ENCODE measurements around the gene TSPAN2. TPM values are rescaled to one million over a fixed set of nuclear protein-coding genes. Genes with fewer than 3 reads are reported as not detected.

TSPAN2 gene
- total RNA-seq, 1 donor from 2014 or later, result 10.9 TPM

- Histone ChIP-seq H3K36me3 (no peaks in the 10 kb centered on the region), H3K27ac (no peak overlapping the region), H3K4me1 (peaks cover 0 to 4% of the 10 kb centered on the region in 2 donors), H3K9me3 (no peaks in the 10 kb centered on the region), H3K4me3 (no peak overlapping the region), H3K27me3 (no peaks in the 10 kb centered on the region)
- intact Hi-C loops (cut with DNase I), result no loop called here
- no peak for DNase-seq (ENCODE audit: low spot score in 2 of 2)
- no peak for TF ChIP-seq CTCF (IDR thresholded peaks at IDR 0.05)
These were observed 27.2 kb upstream of the TSPAN2 start for GRCh38 chr1:115116512-115116911.

GRCh38 chr1:115115521-115116161, 26.3 kb upstream of the TSPAN2 start:
- Histone ChIP-seq H3K27ac (no peak overlapping the region), H3K36me3 (no peaks in the 10 kb centered on the region), H3K9me3 (no peaks in the 10 kb centered on the region), H3K4me1 (peaks cover 0 to 4% of the 10 kb centered on the region in 2 donors), H3K27me3 (no peaks in the 10 kb centered on the region), H3K4me3 (no peak overlapping the region)
- TF ChIP-seq CTCF (IDR thresholded peaks at IDR 0.05), result no peak
- intact Hi-C loops (cut with DNase I), result no loop called here
- DNase-seq (ENCODE audit: low spot score in 2 of 2), result no peak

- H3K4me3 ChIP-seq, result no peak overlapping the region
- DNase-seq (ENCODE audit: low spot score in 2 of 2), result no peak
- H3K27ac ChIP-seq, result peak overlapping the region; percentile 39 to 70
- intact Hi-C loops (cut with DNase I), result loop anchor here (5.0 kb wide), 1 partner anchor 483 kb away; no protein-coding TSS in a partner anchor
- no peaks in the 10 kb centered on the region for H3K36me3 ChIP-seq
- H3K9me3 ChIP-seq, result no peaks in the 10 kb centered on the region
- no peaks in the 10 kb centered on the region for H3K27me3 ChIP-seq
- no peak for TF ChIP-seq CTCF (IDR thresholded peaks at IDR 0.05)
- peaks cover 0 to 4% of the 10 kb centered on the region in 2 donors for H3K4me1 ChIP-seq
These were observed 25.0 kb upstream of the TSPAN2 start for GRCh38 chr1:115114308-115114707.

- no peak overlapping the region for H3K4me3 ChIP-seq
- intact Hi-C loops (cut with DNase I), result loop anchor here (5.0 kb wide), 1 partner anchor 484 kb away; no protein-coding TSS in a partner anchor
- H3K27me3 ChIP-seq, result no peaks in the 10 kb centered on the region
- DNase-seq (ENCODE audit: low spot score in 2 of 2), result no peak
- no peaks in the 10 kb centered on the region for H3K36me3 ChIP-seq
- no peak for TF ChIP-seq CTCF (IDR thresholded peaks at IDR 0.05)
- peaks cover 0 to 4% of the 10 kb centered on the region in 2 donors for H3K4me1 ChIP-seq
- no peaks in the 10 kb centered on the region for H3K9me3 ChIP-seq
- peak overlapping the region; percentile 39 to 70 for H3K27ac ChIP-seq
These were observed 24.5 kb upstream of the TSPAN2 start for GRCh38 chr1:115113766-115114165.

GRCh38 chr1:115112496-115113375, 23.4 kb upstream of the TSPAN2 start:
- no peak overlapping the region for H3K4me3 ChIP-seq
- peaks cover 0 to 5% of the 10 kb centered on the region in 2 donors for H3K4me1 ChIP-seq
- peak; percentile 86 to 94 (median 93) for TF ChIP-seq CTCF (IDR thresholded peaks at IDR 0.05)
- no peak for DNase-seq (ENCODE audit: low spot score in 2 of 2)
- intact Hi-C loops (cut with DNase I), result loop anchor here (1.0 to 5.0 kb wide), 2 partner anchors 133 to 485 kb away; no protein-coding TSS in a partner anchor
- no peak overlapping the region for H3K27ac ChIP-seq
- no peaks in the 10 kb centered on the region for H3K9me3 ChIP-seq
- H3K36me3 ChIP-seq, result no peaks in the 10 kb centered on the region
- H3K27me3 ChIP-seq, result no peaks in the 10 kb centered on the region

Measured in ascending aorta (tissue), 2 donors.